ENCODE results near the gene OR4D9. TPM values are rescaled to one million over a fixed set of nuclear protein-coding genes. Genes with fewer than 3 reads are reported as not detected.
"Not testable (repeated sequence)": the region's sequence is repeated elsewhere in the genome, so short reads cannot be mapped to it uniquely, and the experiment has no call there.

The OR4D9 gene
- total RNA-seq = not detected in 2 replicates

DNA sequence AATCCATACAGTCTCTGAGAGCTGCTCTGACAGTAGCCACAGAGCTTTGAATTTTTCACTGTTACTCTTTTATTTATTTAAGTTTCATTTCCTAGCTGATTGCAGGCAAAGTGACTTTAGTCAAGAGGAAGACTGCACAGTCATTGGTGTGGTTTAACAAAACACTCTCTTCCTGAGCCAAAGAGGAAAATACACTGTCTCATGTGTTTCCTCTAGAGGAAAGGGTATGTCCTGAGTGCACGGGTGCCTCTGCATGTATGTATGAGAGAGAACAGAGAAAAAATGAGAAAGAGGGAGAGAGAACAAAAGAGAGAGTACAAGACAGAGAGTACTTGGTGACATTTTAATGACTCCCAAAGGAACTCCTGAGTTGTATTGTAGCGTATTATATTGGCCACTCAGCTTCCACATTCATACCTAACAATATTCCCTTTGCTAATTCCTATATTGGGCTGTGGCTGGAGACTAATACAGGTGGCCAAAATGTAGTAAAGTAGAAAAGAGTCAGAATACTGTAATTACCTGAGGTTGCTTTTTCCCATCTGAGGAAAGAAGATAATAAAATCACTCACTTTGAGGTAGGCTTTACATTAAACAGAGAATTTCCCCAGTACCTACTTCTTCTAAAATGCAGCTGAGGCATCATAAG lies at the start of gene OR4D9:
TSS of gene OR4D9 (plus strand) at position 599 of the 649 bp plus-strand sequence. CDS start 3,374 bp downstream, outside the sequence.
- Mint-ChIP-seq H3K9me3 (peaks cover 6% of the 10 kb centered on the region), H3K4me3 (peak within 1 kb of the TSS; percentile 56), H3K36me3 (ENCODE audit: low read depth) (no peaks in the 10 kb centered on the region), H3K27ac (peak within 1 kb of the TSS; percentile 10), H3K27me3 (peaks cover 5% of the 10 kb centered on the region), H3K4me1 (peaks cover 25% of the 10 kb centered on the region)
- intact Hi-C loops (cut with micrococcal nuclease) = no loop called here
- peak; percentile 71 for DNase-seq

- no peak overlapping the region for H3K27ac Mint-ChIP-seq
- H3K27me3 Mint-ChIP-seq = peaks cover 9% of the 10 kb centered on the region
- no peak for DNase-seq
- no peaks in the 10 kb centered on the region for H3K36me3 Mint-ChIP-seq (ENCODE audit: low read depth)
- H3K9me3 Mint-ChIP-seq = no peaks in the 10 kb centered on the region
- H3K4me3 Mint-ChIP-seq = no peak overlapping the region
- H3K4me1 Mint-ChIP-seq = no peaks in the 10 kb centered on the region
- intact Hi-C loops (cut with micrococcal nuclease) = no loop called here
Observed at GRCh38 chr11:59463190-59463641, 48.1 kb upstream of the OR4D9 start.

GRCh38 chr11:59473015-59473414 lies 38.3 kb upstream of the OR4D9 start, which contains the start of gene OR4D10:
OR4D10 (plus strand) TSS chr11:59473315; CDS start chr11:59477430, 4,115 bp downstream.
- Mint-ChIP-seq H3K27me3 (peaks cover 4% of the 10 kb centered on the region), H3K36me3 (ENCODE audit: low read depth) (no peaks in the 10 kb centered on the region), H3K27ac (no peak within 1 kb of the TSS), H3K9me3 (no peaks in the 10 kb centered on the region), H3K4me1 (no peaks in the 10 kb centered on the region), H3K4me3 (no peak within 1 kb of the TSS)
- DNase-seq = no peak
- intact Hi-C loops (cut with micrococcal nuclease) = no loop called here

DNA sequence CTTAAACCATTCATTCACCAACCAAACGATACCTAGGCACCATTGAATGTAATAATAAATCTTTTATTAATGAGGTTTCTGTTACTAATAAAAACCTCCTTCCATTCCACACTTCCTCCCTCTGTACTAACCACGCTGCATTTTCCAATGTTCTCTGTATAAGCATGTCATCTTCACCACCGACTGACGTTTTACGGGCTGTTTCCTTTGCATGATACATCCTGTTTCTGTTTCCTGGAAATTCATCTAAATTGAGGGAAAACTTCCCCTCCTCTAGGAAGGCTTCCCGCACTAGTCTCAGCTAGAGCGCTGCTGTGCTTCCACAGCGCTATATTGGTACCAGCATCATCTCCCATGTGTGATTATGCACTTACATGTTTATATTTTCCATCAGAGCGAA lies 36.2 kb upstream of the OR4D9 start:
- no peak for DNase-seq
- no peaks in the 10 kb centered on the region for H3K36me3 Mint-ChIP-seq (ENCODE audit: low read depth)
- intact Hi-C loops (cut with micrococcal nuclease) = no loop called here
- peaks cover 10% of the 10 kb centered on the region for H3K27me3 Mint-ChIP-seq
- H3K4me1 Mint-ChIP-seq = no peaks in the 10 kb centered on the region
- H3K4me3 Mint-ChIP-seq = no peak overlapping the region
- no peaks in the 10 kb centered on the region for H3K9me3 Mint-ChIP-seq
- H3K27ac Mint-ChIP-seq = no peak overlapping the region

- H3K27me3 Mint-ChIP-seq = peaks cover 8% of the 10 kb centered on the region
Observed at GRCh38 chr11:59479906-59480305, 31.4 kb upstream of the OR4D9 start.

GRCh38 chr11:59480359-59480758 lies 31.0 kb upstream of the OR4D9 start:
- no peak for DNase-seq
- Mint-ChIP-seq H3K4me3 (no peak overlapping the region), H3K4me1 (no peaks in the 10 kb centered on the region), H3K9me3 (no peaks in the 10 kb centered on the region), H3K36me3 (ENCODE audit: low read depth) (no peaks in the 10 kb centered on the region), H3K27ac (no peak overlapping the region), H3K27me3 (peaks cover 11% of the 10 kb centered on the region)
- intact Hi-C loops (cut with micrococcal nuclease) = no loop called here

More at GRCh38 chr11:59479906-59480305, 31.4 kb upstream of the OR4D9 start:
- intact Hi-C loops (cut with micrococcal nuclease) = no loop called here
- H3K4me3 Mint-ChIP-seq = no peak overlapping the region
- no peaks in the 10 kb centered on the region for H3K36me3 Mint-ChIP-seq (ENCODE audit: low read depth)
- H3K27ac Mint-ChIP-seq = no peak overlapping the region
- H3K4me1 Mint-ChIP-seq = no peaks in the 10 kb centered on the region
- DNase-seq = no peak
- H3K9me3 Mint-ChIP-seq = no peaks in the 10 kb centered on the region

DNA sequence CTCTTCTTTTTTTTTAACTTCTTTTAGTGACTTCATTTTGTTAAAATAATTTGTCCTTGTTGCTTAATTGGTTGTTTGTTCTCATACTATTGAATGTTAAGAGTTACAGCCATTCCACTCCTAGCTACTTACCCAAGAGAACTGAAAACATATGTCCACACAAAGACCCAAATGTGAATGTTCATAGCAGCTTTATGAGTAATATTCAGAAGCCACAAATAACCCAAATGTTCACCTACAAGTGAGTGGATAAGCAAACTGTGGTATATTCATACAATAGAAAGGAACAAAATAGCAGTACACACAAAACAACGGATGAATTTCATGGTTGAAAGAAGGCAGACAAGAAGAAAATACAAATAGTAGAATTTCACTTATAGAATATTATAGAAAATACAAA lies 9.4 kb upstream of the OR4D9 start:
- H3K27me3 Mint-ChIP-seq = peaks cover 12% of the 10 kb centered on the region
- H3K36me3 Mint-ChIP-seq (ENCODE audit: low read depth) = no peaks in the 10 kb centered on the region
- H3K9me3 Mint-ChIP-seq = peaks cover 6% of the 10 kb centered on the region
- no peak for DNase-seq
- H3K4me1 Mint-ChIP-seq = peaks cover 5% of the 10 kb centered on the region
- intact Hi-C loops (cut with micrococcal nuclease) = no loop called here
- H3K27ac Mint-ChIP-seq = no peak overlapping the region
- H3K4me3 Mint-ChIP-seq = no peak overlapping the region

- peaks cover 4% of the 10 kb centered on the region for H3K9me3 Mint-ChIP-seq
- DNase-seq = no peak
- peaks cover 5% of the 10 kb centered on the region for H3K4me1 Mint-ChIP-seq
- H3K36me3 Mint-ChIP-seq (ENCODE audit: low read depth) = no peaks in the 10 kb centered on the region
- intact Hi-C loops (cut with micrococcal nuclease) = no loop called here
- peaks cover 6% of the 10 kb centered on the region for H3K27me3 Mint-ChIP-seq
- no peak within 1 kb of the TSS for H3K27ac Mint-ChIP-seq
- H3K4me3 Mint-ChIP-seq = no peak within 1 kb of the TSS
Observed at GRCh38 chr11:59503276-59503675, 8.1 kb upstream of the OR4D9 start, which contains the start of gene OR4D11. OR4D11 (plus strand) TSS chr11:59503576; CDS start chr11:59503576, 0 bp downstream.

- Mint-ChIP-seq H3K27ac (no peak overlapping the region), H3K4me1 (peaks cover 25% of the 10 kb centered on the region), H3K9me3 (peaks cover 6% of the 10 kb centered on the region), H3K27me3 (peaks cover 5% of the 10 kb centered on the region), H3K36me3 (ENCODE audit: low read depth) (no peaks in the 10 kb centered on the region), H3K4me3 (no peak overlapping the region)
- no peak for DNase-seq
- intact Hi-C loops (cut with micrococcal nuclease) = no loop called here
Observed at GRCh38 chr11:59511675-59512074, 336 bp downstream of the OR4D9 start.

- DNase-seq; H3K4me1 Mint-ChIP-seq; intact Hi-C loops (cut with micrococcal nuclease); H3K27ac Mint-ChIP-seq; H3K9me3 Mint-ChIP-seq; H3K36me3 Mint-ChIP-seq (ENCODE audit: low read depth); H3K4me3 Mint-ChIP-seq: not testable (repeated sequence)
- peaks cover 34% of the 10 kb centered on the region for H3K27me3 Mint-ChIP-seq
Observed at GRCh38 chr11:59520139-59520538, 8.8 kb downstream of the OR4D9 start.

DNA sequence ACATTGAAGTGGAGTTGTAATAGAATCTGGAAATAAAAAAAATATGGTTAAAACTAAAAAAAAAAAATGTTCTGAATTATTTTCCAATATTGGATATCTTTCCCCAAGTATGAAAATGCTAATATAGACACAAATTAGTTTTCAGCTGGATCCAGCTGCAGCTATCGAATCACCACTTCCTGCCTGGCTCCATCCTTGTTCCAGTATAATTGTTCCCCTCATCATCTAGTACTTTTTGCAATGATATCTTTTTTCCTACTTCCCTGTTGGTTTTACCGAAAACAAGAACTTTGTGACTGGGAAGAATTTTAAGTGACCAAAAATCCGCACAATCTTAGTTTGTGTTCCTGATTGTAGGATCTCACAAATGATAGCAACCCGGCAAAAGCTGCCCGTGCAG lies 9.4 kb downstream of the OR4D9 start:
- H3K4me1 Mint-ChIP-seq = no peaks in the 10 kb centered on the region

GRCh38 chr11:59523541-59523940 lies 12.2 kb downstream of the OR4D9 start:
- Mint-ChIP-seq H3K27ac (no peak overlapping the region), H3K9me3 (no peaks in the 10 kb centered on the region), H3K4me1 (no peaks in the 10 kb centered on the region), H3K4me3 (no peak overlapping the region), H3K36me3 (ENCODE audit: low read depth) (no peaks in the 10 kb centered on the region), H3K27me3 (peaks cover 31% of the 10 kb centered on the region)
- intact Hi-C loops (cut with micrococcal nuclease) = no loop called here
- DNase-seq = no peak

More for the DNA sequence above, 9.4 kb downstream of the OR4D9 start:
- Mint-ChIP-seq H3K9me3 (no peaks in the 10 kb centered on the region), H3K27me3 (peaks cover 32% of the 10 kb centered on the region), H3K27ac (no peak overlapping the region), H3K36me3 (ENCODE audit: low read depth) (no peaks in the 10 kb centered on the region), H3K4me3 (no peak overlapping the region)
- no peak for DNase-seq
- intact Hi-C loops (cut with micrococcal nuclease) = no loop called here

DNA sequence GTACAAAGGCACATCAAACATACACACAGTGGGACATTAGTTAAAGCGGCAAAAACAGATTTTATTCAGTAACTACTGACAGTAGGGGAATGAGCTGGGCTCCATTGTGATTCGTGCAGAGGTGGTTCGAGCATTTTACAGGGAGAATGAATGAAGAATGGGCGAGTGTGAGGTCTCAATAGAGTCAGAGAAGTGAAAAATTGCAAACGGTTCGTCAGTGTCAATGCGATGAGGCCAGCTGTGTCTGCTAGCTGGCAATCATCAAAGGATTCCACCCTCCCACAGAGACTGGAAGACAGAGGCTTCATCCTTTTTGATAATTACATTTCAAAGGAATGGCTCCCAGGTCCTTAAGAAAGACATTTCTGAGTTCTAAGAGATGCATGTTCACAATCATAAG lies 17.4 kb downstream of the OR4D9 start:
- no peak overlapping the region for H3K27ac Mint-ChIP-seq
- H3K4me3 Mint-ChIP-seq = no peak overlapping the region
- H3K27me3 Mint-ChIP-seq = peaks cover 12% of the 10 kb centered on the region
- no peaks in the 10 kb centered on the region for H3K36me3 Mint-ChIP-seq (ENCODE audit: low read depth)
- H3K9me3 Mint-ChIP-seq = no peaks in the 10 kb centered on the region
- intact Hi-C loops (cut with micrococcal nuclease) = no loop called here
- no peak for DNase-seq
- peaks cover 6% of the 10 kb centered on the region for H3K4me1 Mint-ChIP-seq

DNA sequence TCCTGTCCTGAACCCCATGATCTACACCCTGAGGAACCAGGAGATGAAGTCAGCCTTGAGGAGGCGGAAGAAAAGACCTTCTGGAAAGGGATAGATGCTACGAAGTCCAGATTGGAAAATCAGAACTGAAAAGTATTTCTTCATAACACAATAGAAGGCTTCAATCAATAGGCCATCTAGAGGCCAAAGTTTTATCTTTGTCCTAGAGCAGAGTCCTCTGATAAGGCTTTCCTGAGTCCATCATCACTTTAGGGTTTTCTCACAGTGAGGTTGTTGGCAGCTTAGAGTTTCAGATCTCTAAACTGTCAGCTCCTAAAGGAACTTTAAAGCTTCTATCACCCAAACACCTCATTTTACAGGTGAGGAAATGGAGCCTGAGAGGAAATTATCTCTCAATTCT lies 21.3 kb downstream of the OR4D9 start:
- intact Hi-C loops (cut with micrococcal nuclease) = no loop called here
- Mint-ChIP-seq H3K9me3 (no peaks in the 10 kb centered on the region), H3K4me1 (peaks cover 15% of the 10 kb centered on the region), H3K36me3 (ENCODE audit: low read depth) (no peaks in the 10 kb centered on the region), H3K4me3 (no peak overlapping the region), H3K27me3 (peaks cover 3% of the 10 kb centered on the region), H3K27ac (no peak overlapping the region)
- no peak for DNase-seq

- H3K36me3 Mint-ChIP-seq (ENCODE audit: low read depth) = no peaks in the 10 kb centered on the region
- H3K27ac Mint-ChIP-seq = no peak overlapping the region
- peaks cover 3% of the 10 kb centered on the region for H3K27me3 Mint-ChIP-seq
- no peaks in the 10 kb centered on the region for H3K9me3 Mint-ChIP-seq
- peaks cover 18% of the 10 kb centered on the region for H3K4me1 Mint-ChIP-seq
- H3K4me3 Mint-ChIP-seq = no peak overlapping the region
- intact Hi-C loops (cut with micrococcal nuclease) = loop anchor here (5.0 kb wide), 2 partner anchors 133 to 268 kb away; partner anchors contain the start of gene PATL1
- DNase-seq = no peak
Observed at GRCh38 chr11:59534676-59535075, 23.3 kb downstream of the OR4D9 start.

Data from activated CD4-positive, alpha-beta T cell treated with anti-CD3 and anti-CD28 coated beads, Interleukin-2, amount 10 ng/mL, durations not matched to agents 24 days and 14 days (primary cell).